Bone marrow (tissue), 2 donors: ENCODE measurements around the gene DUSP11.
"Not testable (repeated sequence)": the region's sequence is repeated elsewhere in the genome, so short reads cannot be mapped to it uniquely, and the experiment has no call there.

Experiments
- DNase-seq, 2 donors: peaks; one replicate each; lab custom pipeline; 2025; lab: John Stamatoyannopoulos, UW

DUSP11 gene

DNA sequence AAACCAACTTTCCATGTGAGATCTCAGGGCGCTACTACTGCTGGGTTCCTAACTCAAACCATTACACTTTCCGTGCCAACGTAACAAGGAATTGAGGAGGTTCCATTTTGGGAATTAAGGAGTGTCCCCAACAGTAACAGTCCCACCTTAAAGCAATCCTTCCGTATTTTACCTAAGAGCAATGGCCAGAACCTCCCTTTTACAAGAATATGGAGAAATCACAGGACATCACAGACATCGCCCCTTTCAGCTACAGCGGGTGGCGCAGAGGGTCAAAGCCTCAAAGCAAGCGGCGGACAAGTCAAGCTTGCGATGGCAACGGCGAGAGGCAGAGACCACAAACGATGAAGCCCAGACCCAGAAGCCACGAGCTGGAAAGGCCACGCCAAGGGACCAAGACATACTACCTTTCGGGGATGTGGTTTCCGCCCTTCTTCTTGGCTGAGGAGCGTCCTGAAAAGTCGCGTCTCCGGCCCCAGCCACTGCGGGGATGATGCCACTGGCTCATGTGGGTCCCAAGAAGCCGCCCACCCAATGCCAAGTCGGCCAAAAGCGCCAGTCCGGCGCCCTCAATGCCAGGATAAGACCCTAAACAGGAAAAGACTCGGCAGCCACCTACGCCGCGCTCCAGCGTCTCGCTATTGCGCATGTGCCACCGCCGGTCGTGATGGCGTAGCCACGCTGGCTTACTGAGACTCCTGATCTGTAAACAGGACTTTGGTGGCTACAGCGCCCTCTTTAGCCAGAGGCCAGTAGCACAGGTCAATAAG, at the start of gene DUSP11:
TSS of gene DUSP11 (minus strand) at position 637 of the 770 bp plus-strand sequence. CDS start at position 508, 129 bp downstream.
- DNase-seq = peak; percentile 79 to 91

DNA sequence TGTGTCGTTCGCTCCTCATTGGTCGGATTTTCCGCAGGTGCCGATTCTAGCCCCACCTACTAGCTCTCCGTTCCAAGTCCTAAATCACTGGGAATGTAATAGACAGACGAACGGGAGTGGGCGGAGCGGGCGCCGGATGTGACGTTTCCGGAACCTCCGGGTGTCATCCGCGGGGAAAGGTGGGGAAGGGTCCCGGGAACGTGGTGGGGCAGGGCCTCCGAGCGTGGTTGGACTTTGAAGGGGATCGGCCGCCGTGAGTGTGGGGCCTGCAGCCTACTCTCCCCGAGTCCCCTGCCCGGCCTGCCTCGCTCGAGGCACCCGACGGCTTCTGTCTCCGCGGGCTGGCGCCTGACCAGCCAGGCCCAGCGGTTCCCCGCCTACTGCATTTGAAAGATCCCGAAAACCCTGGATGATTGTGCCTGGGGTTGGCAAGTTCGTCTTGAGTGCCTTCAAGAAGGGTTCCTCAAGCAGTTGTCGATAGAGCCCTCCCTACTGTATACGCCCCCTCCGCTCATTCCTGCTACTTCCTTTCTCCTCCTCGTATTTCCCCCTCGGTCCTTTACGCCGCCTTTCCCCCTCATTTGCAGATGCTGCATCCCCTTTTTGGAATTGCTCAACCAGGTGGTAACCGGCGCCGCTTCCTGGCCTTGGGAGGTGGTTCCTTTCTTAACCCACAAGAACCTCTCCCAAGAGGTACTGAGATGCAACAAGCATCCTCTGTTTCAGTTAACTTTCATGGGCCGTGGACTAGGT, 49.1 kb upstream of the DUSP11 start, which contains the start of gene STAMBP:
TSS of gene STAMBP (plus strand) at position 144 of the 753 bp plus-strand sequence. CDS start 1,896 bp downstream, outside the sequence.
- DNase-seq = peak; percentile 80 to 97

GRCh38 chr2:73828389-73828817, 48.5 kb upstream of the DUSP11 start:
- DNase-seq = no peak

GRCh38 chr2:73827660-73828388, 47.9 kb upstream of the DUSP11 start:
- no peak for DNase-seq

DNA sequence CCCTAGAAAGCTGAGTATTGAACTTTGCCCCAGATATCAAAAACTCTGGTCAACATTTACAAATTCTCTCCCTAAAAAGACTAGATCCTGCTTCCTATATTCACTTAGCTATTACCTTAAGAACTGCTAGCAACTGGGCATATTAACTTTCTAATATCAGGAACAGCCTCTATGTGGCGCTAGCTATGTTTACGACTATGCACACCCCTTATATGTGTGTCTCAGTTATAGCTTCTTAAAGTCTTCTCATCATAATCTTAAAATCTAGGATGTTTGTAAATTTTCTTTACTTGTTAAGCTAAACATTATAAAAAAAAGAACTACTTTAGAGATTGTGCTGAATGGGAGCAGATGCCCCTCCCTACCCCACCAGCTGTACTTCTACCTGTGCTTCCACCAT, 47.1 kb upstream of the DUSP11 start:
- DNase-seq = peak in 1 of 2 donors; percentile 34

- DNase-seq = no peak
These were observed 45.5 kb upstream of the DUSP11 start for GRCh38 chr2:73825408-73825807.

DNA sequence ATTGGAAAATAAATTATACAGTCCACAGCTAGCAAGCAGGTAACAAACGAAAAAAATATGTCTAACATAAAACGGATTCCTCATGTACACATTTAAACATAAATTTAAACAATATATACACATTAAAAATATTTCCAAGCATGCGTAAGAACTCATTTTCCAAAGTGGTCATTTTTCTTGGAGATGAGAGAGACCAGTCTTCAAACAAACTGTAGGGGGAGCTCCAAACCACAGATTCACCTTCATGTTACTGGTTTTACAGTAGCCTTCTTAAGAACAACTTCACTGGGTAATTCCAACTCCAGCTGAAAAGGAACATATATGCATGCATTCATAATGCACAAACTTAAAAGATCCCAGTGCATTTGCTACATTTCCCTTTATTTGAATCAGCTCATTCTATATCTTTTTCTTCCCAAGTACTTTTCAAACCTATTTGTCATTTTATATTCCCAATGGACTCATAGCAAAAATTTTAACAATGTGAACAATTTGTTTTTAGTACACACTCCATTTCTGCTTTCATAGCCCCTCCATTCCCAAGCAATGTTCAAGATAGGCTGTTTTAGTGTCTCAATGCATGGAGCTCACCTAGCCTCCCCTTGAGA, 44.1 kb upstream of the DUSP11 start:
- DNase-seq = peak in 1 of 2 donors; percentile 37

- DNase-seq = no peak
These were observed 43.5 kb upstream of the DUSP11 start for GRCh38 chr2:73823416-73823815.

DNA sequence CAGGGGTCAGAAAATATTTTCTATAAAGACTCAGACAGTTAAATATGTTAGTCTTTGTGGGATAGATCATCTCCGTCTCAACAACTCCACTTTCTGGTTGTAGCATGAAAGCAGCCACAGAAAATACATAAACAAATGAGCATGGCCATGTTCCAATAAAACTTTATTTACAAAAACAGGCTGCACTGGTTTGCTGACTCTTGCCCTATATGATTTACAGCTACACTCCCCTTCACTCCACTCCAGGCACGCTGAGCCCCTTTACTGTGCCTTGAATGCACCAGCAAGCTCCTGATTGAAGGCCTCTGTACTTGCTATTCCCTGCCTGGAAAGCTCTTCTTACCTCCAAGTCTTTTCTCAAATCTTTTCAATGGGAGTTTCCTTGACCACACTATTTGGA, 43.1 kb upstream of the DUSP11 start:
- DNase-seq = no peak

DNA sequence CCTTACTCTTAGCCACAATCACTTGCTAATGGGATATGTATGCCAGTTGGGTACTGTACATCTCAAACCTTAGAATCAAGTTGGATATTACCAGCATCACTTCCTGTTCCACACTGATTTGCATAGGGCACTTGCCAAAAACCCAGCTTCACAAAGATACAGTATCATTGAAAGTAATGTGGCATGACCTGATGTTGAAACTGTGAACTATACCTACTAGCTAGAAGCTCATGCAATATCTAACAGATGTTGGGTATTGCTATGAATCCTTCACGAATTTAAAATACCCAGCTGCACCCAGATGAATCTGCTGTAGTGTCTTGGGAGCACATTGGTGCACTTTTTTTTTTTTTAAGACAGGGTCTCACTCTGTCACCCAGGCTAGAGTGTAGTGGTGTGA, 42.4 kb upstream of the DUSP11 start:
- DNase-seq = no peak

DNA sequence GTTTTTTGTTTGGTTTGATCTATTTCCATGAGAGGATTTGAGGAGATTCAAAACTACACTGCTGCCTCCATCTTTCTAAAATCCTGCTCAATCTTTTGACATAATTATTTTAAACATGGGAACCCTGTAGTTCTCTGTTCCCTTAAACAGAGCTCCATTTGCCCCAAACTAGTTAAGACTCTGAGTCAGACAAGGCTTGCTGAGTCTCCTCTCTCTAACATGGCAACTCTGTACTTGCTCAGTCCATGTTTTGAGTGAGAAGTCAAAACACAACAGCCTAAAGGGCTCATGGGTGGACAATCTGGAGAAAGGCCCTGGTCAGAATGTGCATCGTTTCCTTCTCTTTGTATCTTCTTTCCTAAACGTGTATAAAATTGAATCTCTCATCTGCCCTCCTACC, 41.8 kb upstream of the DUSP11 start:
- no peak for DNase-seq

- no peak for DNase-seq
These were observed 41.3 kb upstream of the DUSP11 start for GRCh38 chr2:73821227-73821626.

DNA sequence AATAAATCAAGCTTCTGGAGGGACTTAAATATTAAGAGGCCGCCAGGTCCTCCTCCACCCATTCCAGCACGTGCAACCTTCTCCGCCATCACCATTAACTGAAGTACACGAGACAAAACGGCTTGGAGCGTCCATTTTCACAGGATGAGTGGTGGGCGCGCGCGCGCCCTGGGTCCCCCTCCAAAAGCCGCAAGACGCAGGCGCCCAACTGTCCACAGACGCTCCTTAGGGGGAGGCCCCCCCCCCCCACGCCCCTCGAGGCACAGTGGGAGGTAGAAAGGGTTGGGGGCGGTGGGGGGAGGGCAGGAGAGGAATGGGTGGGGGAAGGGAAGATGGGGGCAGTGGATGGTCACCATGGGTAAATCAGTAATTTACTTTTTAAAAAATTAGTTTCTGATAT, 38.4 kb upstream of the DUSP11 start:
- DNase-seq = no peak

DNA sequence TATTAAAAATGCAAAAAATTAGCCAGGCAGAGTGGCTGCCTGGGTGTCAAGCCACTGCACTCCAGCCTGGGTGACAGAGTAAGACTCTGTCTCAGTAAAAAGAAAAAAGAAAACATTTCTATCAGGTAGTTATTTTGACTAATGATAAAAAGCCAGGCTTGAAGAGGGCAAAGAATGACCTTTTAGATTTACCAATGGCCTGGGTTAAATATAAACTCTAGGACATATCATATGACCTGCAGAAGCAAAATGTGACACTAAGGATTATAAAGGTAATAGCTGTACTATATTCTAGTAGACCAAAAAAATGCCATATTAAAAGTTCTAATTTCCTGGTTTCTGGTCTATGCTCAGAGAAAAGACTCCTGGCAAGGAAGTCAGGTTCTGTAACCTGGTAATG, 32.7 kb upstream of the DUSP11 start:
- no peak for DNase-seq

- no peak for DNase-seq
These were observed 32.0 kb upstream of the DUSP11 start for GRCh38 chr2:73811878-73812277.

DNA sequence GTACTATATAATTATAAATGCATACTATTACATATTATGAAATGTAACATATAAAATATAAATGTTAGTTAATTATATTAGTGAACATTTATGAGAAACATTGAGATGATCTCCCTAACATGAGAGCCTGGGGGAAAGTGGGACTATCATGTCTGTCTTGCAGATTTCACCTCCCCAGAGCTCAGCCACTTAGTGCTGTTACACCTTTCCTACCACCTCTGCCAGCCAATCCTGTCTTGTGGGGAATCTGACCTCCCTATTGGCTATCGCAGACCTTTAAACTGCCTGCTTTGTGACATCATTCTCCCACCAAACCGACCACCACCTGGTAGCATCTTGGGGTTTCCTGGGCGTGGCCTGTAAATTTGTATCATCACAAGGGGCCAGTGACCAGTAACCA, 4.0 kb upstream of the DUSP11 start, which contains the start of gene C2orf78:
TSS of gene C2orf78 (plus strand) at position 301 of the 400 bp plus-strand sequence. CDS start 127 bp downstream, outside the sequence.
- DNase-seq = not testable (repeated sequence)

DNA sequence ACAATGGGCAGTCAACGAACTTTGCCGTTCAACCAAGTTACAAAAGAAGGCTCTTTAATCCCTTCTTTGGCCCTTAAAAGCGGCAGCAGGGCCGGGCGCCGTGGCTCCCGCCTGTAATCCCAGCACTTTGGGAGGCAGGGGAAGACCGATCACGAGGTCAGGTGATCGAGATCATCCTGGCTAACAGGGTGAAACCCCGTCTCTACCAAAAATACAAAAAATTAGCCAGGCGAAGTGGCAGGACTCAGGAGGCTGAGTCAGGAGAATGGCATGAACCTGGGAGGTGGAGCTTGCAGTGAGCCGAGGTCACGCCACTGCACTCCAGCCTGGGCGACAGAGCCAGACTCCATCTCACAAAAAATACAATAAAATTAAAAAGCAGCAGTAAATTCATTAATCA, 3.5 kb upstream of the DUSP11 start:
- DNase-seq = not testable (repeated sequence)

DNA sequence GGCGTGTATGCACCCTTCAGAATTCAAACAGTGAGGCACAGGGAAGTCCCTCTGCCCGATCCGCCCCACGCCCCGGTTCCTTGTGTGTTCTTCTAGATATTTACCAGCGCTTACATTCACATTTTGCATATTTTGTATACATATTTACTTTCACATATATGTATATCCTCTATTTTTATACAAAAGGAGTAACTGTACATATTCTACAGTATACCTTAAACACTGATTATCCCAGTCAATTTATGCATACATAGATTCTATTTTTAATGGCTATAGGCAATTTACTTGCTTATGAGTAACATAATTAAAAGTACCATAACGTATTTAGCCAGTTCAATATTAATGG, 307 bp upstream of the DUSP11 start:
- DNase-seq = no peak

- not testable (repeated sequence) for DNase-seq
These were observed 936 bp downstream of the DUSP11 start for GRCh38 chr2:73778867-73779466.

GRCh38 chr2:73776869-73777519, 2.9 kb downstream of the DUSP11 start:
- DNase-seq = no peak

DNA sequence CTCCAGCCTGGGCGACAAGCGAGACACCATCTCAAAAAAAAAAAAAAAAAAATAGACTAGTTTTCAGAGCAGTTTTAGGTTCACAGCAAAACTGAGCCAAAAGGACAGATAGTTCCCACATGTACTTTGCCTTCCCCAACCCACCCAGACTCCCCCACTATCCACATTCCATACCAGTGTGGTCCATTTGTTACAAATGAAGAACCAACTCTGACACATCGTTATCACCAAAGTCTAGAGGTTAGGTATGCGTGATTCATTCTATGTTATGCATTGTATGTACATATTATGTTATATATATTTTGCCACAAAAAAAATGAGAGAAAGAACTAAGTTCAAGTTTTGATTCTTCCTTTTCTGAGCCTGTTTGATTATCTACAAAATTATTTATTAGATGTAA, 3.5 kb downstream of the DUSP11 start:
- DNase-seq = no peak
